ENCODE results near the gene TRPC6.
"Not testable (repeated sequence)": the region's sequence is repeated elsewhere in the genome, so short reads cannot be mapped to it uniquely, and the experiment has no call there.

Gene TRPC6

GRCh38 chr11:101521821-101522220 lies 62.0 kb downstream of the TRPC6 start:
- DNase-seq (ENCODE audit: low spot score), result no peak

- DNase-seq (ENCODE audit: low spot score), result no peak
Observed at GRCh38 chr11:101516546-101516945, 67.3 kb downstream of the TRPC6 start.

- no peak for DNase-seq (ENCODE audit: low spot score)
Observed at GRCh38 chr11:101511065-101511464, 72.7 kb downstream of the TRPC6 start.

- no peak for DNase-seq (ENCODE audit: low spot score)
Observed at GRCh38 chr11:101510591-101510990, 73.2 kb downstream of the TRPC6 start.

- DNase-seq (ENCODE audit: low spot score), result no peak
Observed at GRCh38 chr11:101509922-101510321, 73.9 kb downstream of the TRPC6 start.

GRCh38 chr11:101508370-101508769 lies 75.4 kb downstream of the TRPC6 start:
- DNase-seq (ENCODE audit: low spot score), result no peak

GRCh38 chr11:101498891-101499290 lies 84.9 kb downstream of the TRPC6 start:
- no peak for DNase-seq (ENCODE audit: low spot score)

GRCh38 chr11:101497291-101497690 lies 86.5 kb downstream of the TRPC6 start:
- no peak for DNase-seq (ENCODE audit: low spot score)

GRCh38 chr11:101487775-101488174 lies 96.0 kb downstream of the TRPC6 start:
- DNase-seq (ENCODE audit: low spot score), result no peak

GRCh38 chr11:101482556-101483124 lies 101.2 kb downstream of the TRPC6 start:
- DNase-seq (ENCODE audit: low spot score), result no peak

- no peak for DNase-seq (ENCODE audit: low spot score)
Observed at GRCh38 chr11:101478587-101479369, 105.0 kb downstream of the TRPC6 start.

GRCh38 chr11:101477926-101478325 lies 105.9 kb downstream of the TRPC6 start:
- no peak for DNase-seq (ENCODE audit: low spot score)

GRCh38 chr11:101476191-101476590 lies 107.6 kb downstream of the TRPC6 start:
- DNase-seq (ENCODE audit: low spot score), result no peak

- DNase-seq (ENCODE audit: low spot score), result no peak
Observed at GRCh38 chr11:101475699-101476098, 108.1 kb downstream of the TRPC6 start.

GRCh38 chr11:101474666-101475065 lies 109.1 kb downstream of the TRPC6 start:
- no peak for DNase-seq (ENCODE audit: low spot score)

GRCh38 chr11:101470881-101471520 lies 112.8 kb downstream of the TRPC6 start:
- no peak for DNase-seq (ENCODE audit: low spot score)

GRCh38 chr11:101470419-101470818 lies 113.4 kb downstream of the TRPC6 start:
- no peak for DNase-seq (ENCODE audit: low spot score)

GRCh38 chr11:101466352-101466751 lies 117.5 kb downstream of the TRPC6 start:
- no peak for DNase-seq (ENCODE audit: low spot score)

GRCh38 chr11:101464388-101464787 lies 119.4 kb downstream of the TRPC6 start:
- DNase-seq (ENCODE audit: low spot score), result not testable (repeated sequence)

- no peak for DNase-seq (ENCODE audit: low spot score)
Observed at GRCh38 chr11:101459020-101459419, 124.8 kb downstream of the TRPC6 start.

GRCh38 chr11:101458161-101458560 lies 125.6 kb downstream of the TRPC6 start:
- DNase-seq (ENCODE audit: low spot score), result no peak

GRCh38 chr11:101456812-101457211 lies 127.0 kb downstream of the TRPC6 start:
- DNase-seq (ENCODE audit: low spot score), result no peak

GRCh38 chr11:101453682-101454081 lies 130.1 kb downstream of the TRPC6 start:
- DNase-seq (ENCODE audit: low spot score), result no peak

Data from LoVo (cell line).